NB4 (cell line): ENCODE measurements around the gene MTOR.
"Not testable (repeated sequence)": the region's sequence is repeated elsewhere in the genome, so short reads cannot be mapped to it uniquely, and the experiment has no call there.

ENCODE experiments used
- DNase-seq: peaks from one replicate; pipeline ENCODE4 v3.0.0; 2010; ENCODE audit warnings: low read depth
- H3K4me3 ChIP-seq: one replicate; pipeline ENCODE4 v1.5.1; 2011; ENCODE audit warnings: mild to moderate bottlenecking, low read depth, low read length, moderate library complexity
- MYC ChIP-seq: IDR thresholded peaks from 2 replicates; pipeline ENCODE4 v1.6.1; 2011; ENCODE audit warnings: low read depth, low read length
- POLR2A ChIP-seq: IDR thresholded peaks from 2 replicates; pipeline ENCODE4 v1.6.1; 2011; ENCODE audit warnings: mild to moderate bottlenecking; ENCODE audit not compliant: insufficient read length; ENCODE audit errors: extremely low read depth
- TF ChIP-seq, protein P1 (sequence below): IDR thresholded peaks from one replicate; pipeline ENCODE4 v1.5.1; 2012; ENCODE audit warnings: low read depth, low read length
- TF ChIP-seq, protein P2 (sequence below): IDR thresholded peaks from 2 replicates; pipeline ENCODE4 v1.6.1; 2011; ENCODE audit warnings: low read depth, low read length

Gene MTOR

DNA sequence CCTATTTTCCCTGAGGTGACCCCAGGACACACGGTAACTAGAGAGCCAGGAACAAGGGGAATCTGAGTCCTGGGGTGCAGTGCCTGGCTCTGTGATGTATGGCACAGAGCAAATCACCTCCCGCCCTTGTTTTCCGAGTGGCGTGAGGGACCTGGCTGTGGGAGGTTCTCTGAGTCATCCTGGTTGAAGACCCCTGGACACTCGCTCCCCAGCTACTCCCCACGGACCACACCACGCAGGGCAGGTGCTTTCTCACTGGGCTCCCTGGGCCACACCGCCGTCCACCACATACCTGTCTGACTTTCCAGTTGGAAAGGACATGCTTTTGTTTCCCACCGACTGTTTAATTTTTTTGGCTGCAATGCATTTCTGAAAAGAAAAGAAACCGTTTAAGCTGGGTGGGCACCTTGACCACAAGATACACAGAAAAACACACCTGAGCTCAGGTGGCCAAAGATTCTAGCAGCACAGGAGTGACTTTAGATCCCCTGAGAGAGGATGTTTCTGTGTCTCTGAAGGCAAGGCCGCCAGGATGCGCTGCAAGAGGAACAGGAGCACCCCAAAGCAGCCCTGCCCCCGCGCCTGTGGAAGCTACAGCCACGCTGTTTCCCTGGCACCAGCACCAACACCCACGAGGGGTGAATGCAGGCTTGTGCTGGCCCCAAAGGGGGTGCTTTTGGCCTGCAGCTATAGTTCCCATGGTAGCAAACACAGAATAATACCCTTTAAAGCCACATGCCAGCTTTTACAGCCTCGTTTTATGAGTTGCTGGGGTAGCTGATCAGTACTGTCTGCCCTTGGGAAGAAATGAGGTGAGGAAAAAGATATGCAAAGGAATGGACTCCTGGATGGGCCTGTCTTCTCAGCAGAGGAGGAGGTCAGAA is 194.4 kb downstream of the MTOR start:
- TF ChIP-seq, protein P1, sequence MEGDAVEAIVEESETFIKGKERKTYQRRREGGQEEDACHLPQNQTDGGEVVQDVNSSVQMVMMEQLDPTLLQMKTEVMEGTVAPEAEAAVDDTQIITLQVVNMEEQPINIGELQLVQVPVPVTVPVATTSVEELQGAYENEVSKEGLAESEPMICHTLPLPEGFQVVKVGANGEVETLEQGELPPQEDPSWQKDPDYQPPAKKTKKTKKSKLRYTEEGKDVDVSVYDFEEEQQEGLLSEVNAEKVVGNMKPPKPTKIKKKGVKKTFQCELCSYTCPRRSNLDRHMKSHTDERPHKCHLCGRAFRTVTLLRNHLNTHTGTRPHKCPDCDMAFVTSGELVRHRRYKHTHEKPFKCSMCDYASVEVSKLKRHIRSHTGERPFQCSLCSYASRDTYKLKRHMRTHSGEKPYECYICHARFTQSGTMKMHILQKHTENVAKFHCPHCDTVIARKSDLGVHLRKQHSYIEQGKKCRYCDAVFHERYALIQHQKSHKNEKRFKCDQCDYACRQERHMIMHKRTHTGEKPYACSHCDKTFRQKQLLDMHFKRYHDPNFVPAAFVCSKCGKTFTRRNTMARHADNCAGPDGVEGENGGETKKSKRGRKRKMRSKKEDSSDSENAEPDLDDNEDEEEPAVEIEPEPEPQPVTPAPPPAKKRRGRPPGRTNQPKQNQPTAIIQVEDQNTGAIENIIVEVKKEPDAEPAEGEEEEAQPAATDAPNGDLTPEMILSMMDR: no peak
- TF ChIP-seq, protein P2, sequence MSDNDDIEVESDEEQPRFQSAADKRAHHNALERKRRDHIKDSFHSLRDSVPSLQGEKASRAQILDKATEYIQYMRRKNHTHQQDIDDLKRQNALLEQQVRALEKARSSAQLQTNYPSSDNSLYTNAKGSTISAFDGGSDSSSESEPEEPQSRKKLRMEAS: no peak
- no peak for TF ChIP-seq POLR2A
- no peak for TF ChIP-seq MYC
- DNase-seq: no peak
- H3K4me3 ChIP-seq: no peak overlapping the region

DNA sequence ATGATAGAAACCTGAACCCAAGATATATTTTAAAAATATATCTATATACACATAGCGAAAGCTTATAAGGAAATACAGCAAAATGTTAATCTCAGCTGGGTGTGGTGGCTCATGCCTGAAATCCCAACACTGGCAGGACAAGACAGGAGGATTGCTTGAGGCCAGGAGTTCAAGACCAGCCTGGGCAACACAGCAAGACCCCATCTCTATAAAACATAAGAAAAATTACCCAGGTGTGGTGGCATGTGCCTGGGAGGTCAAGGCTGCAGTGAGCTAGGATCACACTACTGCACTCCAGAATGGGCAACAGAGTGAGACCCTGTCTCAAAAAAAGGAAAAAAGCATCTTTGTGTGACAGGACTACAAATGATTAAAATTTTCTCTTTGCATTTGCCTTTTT is 196.6 kb downstream of the MTOR start:
- no peak for TF ChIP-seq MYC
- TF ChIP-seq POLR2A: no peak
- TF ChIP-seq, protein P1: no peak
- TF ChIP-seq, protein P2: no peak
- no peak overlapping the region for H3K4me3 ChIP-seq
- DNase-seq: no peak

DNA sequence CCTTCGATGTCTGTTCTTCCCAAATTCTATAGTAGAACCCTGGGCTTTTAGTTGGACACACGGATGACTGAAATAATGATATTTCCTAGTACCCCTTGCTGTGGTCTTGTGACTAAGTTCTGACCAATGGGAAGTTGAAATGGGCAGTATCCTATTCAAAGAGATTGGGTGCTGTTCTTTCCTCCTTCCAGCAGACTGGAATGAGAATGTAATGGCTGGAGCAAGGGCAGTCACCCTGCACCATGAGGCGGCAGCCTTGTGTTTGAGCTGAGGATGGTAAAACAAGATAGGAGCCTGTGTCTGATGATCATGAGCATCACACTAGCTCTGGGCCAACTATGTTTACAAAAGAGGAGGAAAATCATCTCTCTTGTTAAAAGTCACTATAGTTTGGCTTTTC is 197.4 kb downstream of the MTOR start:
- DNase-seq: no peak
- TF ChIP-seq, protein P1: no peak
- TF ChIP-seq POLR2A (no peak), MYC (no peak)
- TF ChIP-seq, protein P2: no peak
- H3K4me3 ChIP-seq: no peak overlapping the region

DNA sequence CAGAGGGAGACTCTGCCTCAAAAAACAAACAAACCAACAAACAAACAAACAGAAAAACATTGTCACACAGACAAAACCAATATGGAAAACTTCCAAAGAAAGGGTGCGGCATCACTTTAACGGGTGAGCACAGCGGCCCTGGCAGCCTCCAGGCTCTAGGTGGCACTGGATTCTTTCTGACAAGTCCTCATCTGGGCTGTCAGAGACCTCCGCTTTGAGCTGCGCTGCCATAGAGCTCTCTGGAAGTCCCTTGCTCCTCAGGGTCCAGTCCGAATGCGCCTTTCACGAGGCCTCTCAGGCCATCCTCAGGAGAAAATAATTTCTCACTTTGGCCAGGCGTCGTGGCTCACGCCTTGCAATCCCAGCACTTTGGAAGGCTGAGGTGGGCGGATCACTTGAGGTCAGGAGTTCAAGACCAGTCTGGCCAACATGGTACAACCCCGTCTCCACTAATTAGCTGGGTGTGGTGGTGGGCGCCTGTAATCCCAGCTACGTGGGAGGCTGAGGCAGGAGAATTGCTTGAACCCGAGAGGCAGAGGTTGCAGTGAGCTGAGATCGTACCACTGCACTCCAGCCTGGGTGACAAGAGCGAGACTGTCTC is 198.3 kb downstream of the MTOR start:
- not testable (repeated sequence) for H3K4me3 ChIP-seq
- DNase-seq: peak; percentile 45
- TF ChIP-seq, protein P1: peak; percentile 25

DNA sequence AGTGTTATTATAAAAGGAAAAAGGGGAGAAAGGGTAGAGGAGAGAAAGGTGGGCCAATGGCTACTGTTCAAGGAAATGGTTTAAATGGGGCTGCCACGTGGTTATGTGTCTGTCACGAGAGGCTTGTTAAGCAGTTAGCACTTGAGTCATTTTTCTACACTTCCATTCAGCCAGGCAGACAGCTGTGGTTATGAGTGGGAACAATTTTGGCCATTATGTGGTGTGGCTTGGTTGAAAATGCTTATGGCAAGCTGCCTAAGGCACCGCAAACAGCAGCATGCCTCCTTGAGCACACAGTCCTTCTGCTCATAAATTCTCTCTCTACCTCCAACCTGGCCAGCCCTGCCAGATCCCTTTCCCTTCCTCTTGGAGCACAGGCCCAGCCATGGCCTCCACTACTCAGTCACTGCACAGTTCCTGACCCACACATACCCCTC is 199.4 kb downstream of the MTOR start:
- TF ChIP-seq, protein P2: peak; percentile 91
- TF ChIP-seq MYC: no peak
- peak; percentile 60 for DNase-seq
- no peak overlapping the region for H3K4me3 ChIP-seq

DNA sequence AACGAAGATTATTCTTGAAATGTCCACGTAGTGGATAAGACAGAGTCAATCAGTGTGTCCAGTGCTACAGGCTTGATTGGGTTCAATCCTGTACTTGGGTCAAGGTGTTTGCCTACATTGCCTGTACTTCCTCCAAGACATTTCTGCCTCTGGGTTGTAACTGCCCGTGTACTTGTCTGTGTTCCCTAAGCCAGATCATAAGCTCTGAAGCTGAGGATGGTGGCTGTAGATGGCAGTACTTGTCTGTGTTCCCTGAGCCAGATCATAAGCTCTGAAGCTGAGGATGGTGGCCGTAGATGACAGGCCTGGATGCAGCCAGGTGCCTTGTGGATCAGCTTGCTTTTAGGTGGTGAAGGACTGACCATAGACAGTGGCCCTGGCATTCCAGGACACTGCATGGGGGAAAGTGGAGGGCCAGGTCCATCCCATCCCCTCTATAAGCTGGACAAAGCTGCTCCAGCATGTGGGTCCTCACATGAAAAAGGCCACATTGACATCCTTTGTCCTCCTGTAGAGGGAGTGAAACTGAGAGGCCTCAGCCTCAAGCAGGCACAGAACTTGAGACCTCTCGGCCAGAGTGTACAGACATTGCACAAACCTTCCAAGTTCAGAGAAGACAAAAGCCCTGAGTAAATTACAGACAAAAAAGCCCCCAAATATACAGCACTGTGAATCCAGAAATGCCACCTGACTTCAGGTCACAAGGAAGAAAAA is 200.5 kb downstream of the MTOR start:
- peak; percentile 48 for DNase-seq
- TF ChIP-seq MYC: no peak
- no peak for TF ChIP-seq POLR2A
- TF ChIP-seq, protein P1: no peak
- TF ChIP-seq, protein P2: no peak

More for the DNA sequence above, 200.5 kb downstream of the MTOR start:
- no peak overlapping the region for H3K4me3 ChIP-seq
